Activated T-cell treated with anti-CD3 and anti-CD28 coated beads for 24 hours (primary cell): ENCODE measurements around the gene THAP3.
A peak's percentile ranks its signal among the peaks of the same experiment; 100 is the strongest.

Experiments
- DNase-seq: peaks from one replicate; pipeline ENCODE4 v3.0.0-alpha.2; 2020; ENCODE audit warnings: low read depth

THAP3 gene, protein sequence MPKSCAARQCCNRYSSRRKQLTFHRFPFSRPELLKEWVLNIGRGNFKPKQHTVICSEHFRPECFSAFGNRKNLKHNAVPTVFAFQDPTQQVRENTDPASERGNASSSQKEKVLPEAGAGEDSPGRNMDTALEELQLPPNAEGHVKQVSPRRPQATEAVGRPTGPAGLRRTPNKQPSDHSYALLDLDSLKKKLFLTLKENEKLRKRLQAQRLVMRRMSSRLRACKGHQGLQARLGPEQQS

DNA sequence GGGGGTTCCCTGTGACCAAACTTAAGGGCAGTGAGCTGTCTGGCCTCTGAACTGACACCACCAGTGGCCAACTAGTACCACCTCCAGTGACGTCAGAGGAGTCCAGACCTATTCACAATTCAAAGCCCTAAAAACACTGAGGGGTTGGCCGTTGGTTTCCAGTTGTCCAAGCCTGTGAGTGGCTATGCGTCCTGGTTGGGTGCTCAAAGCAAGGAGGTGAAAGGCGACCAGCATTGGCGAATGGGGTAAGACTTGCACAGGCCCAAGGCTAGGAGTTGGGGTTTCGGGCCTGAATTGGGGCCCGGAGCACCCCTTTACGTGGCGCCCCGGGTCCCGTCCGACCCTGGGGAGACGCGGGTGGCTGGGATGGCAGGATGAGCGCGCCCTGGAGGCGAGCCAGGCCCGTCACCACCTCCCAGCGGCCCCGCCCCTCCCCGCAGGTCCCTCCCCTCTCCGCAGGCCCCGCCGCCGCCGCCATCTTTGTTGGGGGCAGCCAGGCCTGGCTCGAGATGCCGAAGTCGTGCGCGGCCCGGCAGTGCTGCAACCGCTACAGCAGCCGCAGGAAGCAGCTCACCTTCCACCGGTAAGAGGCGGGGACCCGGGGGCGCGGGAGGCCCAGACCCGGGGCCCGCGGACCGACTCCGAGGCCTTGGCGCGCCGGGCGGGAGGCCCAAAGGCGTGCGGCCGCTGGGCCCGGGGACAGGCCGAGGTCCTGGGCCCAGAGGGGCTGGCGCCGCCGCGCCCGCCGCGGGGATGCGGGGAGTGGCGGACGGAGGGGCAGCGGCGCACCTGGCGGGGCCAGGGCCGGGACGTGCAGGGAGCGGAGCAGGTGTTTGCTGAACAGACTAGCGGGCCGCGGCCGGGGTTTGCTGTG lies at the start of gene THAP3:
Gene THAP3 (plus strand): TSS at position 159 of the 874 bp plus-strand sequence. CDS start 351 bp downstream, at position 510.
- peak; percentile 85 for DNase-seq

DNA sequence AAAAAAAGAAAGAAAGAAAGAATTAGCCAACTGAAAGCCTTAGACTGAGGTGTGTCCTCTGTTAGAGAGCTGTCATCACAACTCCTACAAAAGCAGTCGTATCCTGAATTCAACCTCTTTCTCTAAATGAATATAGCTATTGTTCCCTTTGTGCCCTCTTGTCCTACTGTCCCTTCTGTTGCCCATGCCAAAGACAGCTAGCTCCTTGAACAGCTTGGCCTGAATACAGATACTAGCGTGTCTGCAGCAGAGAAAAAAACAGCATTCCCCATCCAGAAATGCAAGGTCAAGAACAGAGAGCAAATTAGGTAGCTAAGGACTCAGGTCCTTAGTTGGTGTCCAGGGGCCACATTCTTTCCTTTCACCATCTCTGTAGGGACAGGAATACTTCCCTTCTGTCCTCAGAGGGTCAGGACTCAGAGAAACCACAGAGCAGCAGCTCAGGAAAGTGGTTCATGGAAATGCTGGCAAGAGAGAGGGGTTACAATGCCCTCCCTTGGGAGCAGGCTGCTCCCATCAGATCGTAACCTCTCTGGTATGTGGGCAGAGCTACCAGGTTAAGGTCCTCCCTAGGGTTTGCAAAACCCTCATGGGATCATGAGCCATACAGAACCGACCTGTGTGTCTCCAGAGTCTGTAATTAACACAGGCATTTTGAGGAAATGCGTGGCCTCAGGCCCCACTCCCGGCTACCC lies 46.7 kb upstream of the THAP3 start:
- DNase-seq = no peak

DNA sequence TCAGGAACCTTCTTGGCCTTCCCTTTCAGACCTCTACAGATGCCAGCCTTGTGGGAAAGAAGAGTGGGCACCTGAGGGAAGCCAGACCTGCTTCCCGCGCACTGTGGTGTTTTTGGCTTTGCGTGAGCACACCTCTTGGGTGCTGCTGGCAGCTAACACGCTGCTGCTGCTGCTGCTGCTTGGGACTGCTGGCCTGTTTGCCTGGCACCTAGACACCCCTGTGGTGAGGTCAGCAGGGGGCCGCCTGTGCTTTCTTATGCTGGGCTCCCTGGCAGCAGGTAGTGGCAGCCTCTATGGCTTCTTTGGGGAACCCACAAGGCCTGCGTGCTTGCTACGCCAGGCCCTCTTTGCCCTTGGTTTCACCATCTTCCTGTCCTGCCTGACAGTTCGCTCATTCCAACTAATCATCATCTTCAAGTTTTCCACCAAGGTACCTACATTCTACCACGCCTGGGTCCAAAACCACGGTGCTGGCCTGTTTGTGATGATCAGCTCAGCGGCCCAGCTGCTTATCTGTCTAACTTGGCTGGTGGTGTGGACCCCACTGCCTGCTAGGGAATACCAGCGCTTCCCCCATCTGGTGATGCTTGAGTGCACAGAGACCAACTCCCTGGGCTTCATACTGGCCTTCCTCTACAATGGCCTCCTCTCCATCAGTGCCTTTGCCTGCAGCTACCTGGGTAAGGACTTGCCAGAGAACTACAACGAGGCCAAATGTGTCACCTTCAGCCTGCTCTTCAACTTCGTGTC lies 45.9 kb upstream of the THAP3 start:
- no peak for DNase-seq

DNA sequence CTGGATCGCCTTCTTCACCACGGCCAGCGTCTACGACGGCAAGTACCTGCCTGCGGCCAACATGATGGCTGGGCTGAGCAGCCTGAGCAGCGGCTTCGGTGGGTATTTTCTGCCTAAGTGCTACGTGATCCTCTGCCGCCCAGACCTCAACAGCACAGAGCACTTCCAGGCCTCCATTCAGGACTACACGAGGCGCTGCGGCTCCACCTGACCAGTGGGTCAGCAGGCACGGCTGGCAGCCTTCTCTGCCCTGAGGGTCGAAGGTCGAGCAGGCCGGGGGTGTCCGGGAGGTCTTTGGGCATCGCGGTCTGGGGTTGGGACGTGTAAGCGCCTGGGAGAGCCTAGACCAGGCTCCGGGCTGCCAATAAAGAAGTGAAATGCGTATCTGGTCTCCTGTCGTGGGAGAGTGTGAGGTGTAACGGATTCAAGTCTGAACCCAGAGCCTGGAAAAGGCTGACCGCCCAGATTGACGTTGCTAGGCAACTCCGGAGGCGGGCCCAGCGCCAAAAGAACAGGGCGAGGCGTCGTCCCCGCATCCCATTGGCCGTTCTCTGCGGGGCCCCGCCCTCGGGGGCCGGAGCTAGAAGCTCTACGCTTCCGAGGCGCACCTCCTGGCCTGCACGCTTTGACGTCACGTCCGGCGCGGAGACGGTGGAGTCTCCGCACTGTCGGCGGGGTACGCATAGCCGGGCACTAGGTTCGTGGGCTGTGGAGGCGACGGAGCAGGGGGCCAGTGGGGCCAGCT lies 45.1 kb upstream of the THAP3 start, which contains the start of gene ZBTB48:
Gene ZBTB48 (plus strand): TSS at position 621 of the 745 bp plus-strand sequence. CDS start 616 bp downstream, outside the sequence.
- DNase-seq = peak; percentile 96

DNA sequence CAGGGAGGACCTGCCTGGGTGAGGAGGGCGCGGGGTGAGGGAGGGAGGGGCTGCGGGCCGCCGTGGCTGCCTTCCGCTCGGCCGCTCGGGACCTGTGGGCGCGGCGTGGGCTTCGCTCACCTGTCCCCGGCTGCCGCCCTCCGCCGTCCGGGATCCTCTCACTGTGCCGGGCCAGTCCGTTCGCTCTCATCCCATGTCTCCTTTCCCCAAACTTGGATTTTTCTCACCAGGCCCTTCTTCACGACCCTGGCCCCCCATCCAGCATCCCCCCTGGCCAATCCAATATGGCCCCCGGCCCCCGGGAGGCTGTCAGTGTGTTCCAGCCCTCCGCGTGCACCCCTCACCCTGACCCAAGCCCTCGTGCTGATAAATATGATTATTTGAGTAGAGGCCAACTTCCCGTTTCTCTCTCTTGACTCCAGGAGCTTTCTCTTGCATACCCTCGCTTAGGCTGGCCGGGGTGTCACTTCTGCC lies 44.5 kb upstream of the THAP3 start:
- DNase-seq = no peak

DNA sequence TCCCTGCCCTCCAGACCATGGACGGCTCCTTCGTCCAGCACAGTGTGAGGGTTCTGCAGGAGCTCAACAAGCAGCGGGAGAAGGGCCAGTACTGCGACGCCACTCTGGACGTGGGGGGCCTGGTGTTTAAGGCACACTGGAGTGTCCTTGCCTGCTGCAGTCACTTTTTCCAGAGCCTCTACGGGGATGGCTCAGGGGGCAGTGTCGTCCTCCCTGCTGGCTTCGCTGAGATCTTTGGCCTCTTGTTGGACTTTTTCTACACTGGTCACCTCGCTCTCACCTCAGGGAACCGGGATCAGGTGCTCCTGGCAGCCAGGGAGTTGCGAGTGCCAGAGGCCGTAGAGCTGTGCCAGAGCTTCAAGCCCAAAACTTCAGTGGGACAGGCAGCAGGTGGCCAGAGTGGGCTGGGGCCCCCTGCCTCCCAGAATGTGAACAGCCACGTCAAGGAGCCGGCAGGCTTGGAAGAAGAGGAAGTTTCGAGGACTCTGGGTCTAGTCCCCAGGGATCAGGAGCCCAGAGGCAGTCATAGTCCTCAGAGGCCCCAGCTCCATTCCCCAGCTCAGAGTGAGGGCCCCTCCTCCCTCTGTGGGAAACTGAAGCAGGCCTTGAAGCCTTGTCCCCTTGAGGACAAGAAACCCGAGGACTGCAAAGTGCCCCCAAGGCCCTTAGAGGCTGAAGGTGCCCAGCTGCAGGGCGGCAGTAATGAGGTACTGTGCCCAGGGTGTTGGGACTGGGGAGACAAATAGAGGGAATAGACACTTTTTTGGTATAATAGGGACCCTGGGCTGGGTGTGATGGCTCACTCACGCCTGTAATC lies 43.9 kb upstream of the THAP3 start:
- no peak for DNase-seq

DNA sequence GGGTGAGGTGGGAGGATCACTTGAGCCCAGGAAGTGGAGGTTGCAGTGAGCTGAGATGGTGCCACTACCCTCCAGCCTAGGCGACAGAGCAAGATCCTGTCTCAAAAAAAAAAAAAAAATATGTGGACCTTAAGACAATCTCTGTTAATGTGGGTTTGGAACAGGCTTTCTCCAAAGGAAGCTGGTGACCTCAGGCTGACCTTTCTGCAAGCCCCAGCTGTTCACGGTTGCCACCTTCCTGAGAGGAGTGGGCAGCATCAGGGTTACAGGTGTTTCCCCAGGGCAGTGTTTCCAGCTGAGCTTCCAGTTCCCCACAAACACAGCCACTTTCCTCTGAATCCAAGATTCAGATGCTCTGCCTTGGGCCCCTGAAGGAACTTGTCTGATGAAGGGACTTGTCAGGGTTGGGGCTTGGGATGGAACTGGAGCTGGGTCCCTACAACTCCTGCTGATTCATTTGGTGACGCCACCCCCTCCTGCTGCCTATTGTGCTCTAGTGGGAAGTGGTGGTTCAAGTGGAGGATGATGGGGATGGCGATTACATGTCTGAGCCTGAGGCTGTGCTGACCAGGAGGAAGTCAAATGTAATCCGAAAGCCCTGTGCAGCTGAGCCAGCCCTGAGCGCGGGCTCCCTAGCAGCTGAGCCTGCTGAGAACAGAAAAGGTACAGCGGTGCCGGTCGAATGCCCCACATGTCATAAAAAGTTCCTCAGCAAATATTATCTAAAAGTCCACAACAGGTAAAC lies 42.9 kb upstream of the THAP3 start:
- no peak for DNase-seq

DNA sequence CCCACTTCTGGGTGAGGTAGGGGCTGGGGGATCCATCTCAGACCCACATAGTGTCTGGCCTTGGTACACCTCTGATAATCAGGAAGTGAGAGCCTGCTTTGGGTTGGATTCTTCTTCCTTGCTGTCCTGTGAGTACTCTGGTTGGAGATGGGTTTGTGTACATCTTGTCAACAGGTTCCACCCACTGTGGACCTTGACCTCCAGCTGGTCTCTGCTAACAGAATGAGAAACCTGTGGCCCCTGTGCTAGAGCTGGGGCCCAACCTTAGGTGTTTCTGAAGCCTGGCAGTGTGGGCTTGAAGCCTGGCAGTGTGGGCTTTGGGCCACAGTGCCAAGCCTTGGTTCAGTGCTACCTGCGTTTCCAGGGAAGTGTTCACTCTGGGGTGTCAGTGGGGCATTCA lies 42.3 kb upstream of the THAP3 start:
- no peak for DNase-seq

DNA sequence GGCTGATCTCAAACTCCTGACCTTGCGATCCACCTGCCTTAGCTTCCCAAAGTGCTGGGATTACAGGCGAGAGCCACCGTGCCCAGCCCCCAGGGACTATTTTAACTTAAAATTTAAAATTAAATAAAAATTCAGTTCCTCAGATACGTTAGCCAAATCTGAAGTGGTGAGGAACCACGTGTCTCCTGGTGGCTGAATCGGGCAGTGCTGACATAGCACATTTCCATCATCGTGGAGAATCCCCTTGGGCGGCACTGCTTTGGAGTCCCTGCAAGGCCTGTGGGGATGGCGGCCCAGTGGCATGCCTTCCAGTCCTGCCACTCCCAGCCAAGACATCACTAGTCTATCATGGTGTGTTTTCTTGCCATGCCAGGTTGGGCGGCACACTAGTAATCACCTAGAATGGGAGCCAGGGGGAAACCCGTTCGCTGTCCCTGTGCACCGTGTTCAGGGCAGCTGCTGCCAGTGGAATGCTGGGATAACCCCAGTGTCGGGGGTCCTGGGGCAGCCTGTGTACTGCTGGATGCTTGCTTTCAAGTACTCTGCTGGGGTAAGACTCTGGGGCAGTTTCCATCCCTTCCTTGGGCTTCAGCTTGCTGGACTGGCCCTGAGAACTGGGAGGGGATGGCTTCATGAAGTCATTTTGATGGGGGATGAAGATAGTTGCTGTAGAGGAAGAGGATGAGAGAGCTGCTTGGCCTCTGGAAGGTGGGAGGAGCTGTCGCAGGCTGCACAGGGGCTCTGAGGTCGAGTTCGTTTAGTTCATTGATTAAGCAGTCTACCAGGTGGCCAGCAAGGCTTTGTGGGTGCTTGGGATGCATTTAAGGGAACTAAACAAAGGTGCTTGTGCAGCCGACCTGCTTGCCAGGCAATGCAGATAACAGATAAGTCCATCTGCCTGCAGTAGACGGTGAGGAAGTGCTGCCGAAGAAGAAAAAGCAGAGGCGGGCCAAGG lies 40.3 kb upstream of the THAP3 start:
- DNase-seq = no peak

DNA sequence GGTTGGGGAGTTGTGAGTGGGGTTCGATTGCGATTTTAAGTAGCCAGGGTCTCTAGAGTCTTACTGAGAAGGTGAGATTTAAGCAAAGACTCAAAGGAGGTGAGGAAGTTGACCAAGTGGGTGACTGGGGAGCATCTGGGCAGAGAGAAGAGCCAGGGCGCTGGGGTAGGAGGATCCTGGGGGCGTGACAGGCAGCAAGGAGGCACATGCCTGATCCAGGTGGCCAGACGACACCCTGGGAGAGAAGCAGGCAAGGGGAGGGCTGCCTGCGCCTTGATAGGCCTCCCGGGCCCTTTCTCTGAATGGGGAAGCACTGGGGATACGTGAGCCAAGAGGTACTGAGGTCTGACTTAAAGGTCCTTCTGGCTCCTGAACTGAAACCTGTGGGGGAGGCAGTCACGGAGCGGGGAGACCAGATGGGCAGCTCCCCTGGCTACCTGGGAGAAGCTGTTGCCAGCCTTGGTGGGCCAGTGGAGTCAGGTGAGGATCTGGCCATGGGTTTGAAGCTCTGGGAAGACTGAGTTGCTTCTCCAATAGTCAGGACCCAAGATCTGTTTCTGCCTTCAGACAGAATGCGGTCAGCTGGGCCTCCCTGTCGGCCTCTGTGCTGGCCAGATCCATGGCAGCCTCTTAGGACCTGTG lies 39.5 kb upstream of the THAP3 start:
- no peak for DNase-seq

DNA sequence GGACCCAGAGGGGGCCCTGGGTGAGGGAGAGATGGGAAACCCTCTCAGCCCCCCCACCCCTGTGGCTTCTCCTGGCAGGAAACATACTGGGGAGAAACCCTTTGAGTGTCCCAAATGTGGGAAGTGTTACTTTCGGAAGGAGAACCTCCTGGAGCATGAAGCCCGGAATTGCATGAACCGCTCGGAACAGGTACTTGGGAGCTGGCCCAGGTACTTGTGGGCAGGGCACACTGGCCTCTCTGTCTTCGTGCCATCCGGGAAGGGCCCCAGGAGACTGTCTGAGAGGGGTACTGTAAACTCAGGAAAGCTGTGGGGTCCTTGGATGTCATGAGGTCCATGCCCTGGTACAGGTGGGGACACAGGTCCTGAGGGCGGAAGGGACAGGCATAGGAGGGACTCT lies 38.8 kb upstream of the THAP3 start:
- no peak for DNase-seq

DNA sequence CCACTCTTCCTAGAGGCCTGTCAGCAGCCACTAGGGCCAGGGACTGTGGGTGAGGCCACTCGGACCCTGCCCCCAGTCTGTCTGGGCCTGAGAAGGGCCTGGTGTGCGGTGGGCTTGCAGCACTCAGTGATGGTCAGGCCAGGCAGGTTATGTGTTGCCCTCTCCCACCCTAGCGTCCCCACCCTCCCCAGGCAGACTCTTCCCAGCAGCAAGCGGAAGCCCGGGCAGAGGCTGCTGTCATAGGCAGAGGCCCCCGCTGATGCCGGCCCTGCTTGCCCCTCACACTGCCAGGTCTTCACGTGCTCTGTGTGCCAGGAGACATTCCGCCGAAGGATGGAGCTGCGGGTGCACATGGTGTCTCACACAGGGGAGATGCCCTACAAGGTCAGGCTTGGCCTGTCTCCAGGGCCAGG lies 38.3 kb upstream of the THAP3 start:
- DNase-seq = no peak

DNA sequence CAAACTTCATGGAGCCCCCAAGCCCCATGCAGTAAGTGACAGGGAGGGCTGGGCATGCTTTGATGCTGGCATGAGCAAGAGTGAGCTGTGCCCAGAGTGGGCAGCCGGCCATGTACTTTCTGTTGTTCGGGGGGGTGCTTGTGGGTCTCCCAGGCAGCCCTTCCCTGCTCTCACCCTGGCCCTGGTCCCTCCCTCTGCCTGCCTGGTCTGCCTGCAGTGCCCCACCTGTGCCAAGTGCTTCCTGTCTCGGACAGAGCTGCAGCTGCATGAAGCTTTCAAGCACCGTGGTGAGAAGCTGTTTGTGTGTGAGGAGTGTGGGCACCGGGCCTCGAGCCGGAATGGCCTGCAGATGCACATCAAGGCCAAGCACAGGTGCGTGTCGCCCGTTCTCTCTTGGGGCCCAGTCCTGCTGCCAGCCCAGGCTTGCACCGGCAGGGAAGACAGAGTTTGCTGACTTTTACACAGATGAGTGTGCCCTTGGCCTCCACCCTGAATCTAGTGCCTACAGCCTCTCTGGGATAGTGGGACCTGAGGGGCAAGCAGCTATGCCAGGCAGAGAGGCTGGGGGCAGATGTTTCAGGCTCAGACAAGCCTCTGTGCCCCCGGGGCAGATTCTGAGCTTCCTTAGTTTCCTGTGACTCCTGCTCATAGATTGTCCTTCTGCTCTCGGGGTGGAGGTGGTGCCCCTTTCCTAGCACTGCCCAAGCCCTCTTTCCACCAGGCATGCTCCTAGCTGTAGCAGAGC lies 37.2 kb upstream of the THAP3 start:
- no peak for DNase-seq

DNA sequence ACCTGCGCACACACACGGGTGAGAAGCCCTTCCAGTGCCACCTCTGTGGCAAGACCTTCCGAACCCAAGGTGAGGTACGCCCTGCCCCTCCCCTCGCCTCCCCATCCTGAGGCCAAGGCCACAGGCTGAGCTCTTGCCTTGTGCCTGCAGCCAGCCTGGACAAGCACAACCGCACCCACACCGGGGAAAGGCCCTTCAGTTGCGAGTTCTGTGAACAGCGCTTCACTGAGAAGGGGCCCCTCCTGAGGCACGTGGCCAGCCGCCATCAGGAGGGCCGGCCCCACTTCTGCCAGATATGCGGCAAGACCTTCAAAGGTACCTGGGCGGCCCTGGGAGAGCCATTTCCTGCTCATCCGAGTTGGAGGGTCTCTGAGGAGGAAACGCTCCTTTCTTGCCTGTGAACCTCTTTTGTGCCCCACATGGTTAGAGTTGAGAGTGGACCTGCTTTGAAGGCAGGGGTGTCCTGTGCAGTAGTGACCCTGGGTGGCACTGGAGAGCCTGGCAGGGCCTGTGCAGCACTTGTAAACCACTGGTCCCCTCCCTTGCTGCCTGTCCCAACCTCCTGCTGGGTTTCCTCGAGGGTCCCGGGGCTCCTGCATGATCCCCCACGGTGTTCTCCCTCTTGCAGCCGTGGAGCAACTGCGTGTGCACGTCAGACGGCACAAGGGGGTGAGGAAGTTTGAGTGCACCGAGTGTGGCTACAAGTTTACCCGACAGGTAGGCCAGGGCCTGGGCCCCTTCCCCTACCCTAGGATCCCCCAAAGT lies 36.4 kb upstream of the THAP3 start:
- DNase-seq = no peak

DNA sequence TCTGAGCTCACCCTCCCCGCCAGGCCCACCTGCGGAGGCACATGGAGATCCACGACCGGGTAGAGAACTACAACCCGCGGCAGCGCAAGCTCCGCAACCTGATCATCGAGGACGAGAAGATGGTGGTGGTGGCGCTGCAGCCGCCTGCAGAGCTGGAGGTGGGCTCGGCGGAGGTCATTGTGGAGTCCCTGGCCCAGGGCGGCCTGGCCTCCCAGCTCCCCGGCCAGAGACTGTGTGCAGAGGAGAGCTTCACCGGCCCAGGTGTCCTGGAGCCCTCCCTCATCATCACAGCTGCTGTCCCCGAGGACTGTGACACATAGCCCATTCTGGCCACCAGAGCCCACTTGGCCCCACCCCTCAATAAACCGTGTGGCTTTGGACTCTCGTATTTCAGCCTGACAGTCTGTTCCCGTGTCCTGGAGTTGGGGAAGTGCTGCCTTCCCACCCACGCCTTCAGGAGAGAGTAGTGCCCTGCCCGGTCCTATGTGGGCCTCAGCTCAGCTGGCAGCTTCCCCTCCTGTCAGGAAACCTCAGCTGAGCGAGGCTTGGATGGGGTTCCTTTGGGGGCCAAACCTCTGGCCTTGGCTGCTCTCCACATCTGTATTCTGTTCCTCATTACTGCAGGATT lies 35.7 kb upstream of the THAP3 start:
- DNase-seq = no peak

DNA sequence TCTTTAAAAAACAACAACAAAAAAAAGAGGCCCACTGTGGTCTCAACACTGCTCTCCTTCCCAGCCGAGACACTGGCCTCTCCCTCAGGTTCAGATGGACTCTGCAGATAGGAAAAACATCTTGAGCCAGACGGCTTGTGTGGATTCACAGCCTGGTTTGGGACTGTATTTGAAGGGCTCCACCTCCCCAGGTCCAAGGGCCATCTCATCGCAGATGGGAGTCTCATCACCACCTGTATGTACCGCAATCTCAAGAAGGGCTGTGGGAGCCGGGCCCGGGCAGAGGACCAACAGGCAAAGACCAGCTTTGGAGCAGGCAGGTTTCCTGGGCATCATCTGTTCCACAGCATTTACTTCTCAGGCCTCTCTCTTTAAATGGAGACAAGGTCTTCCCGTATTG lies 34.6 kb upstream of the THAP3 start:
- no peak for DNase-seq
